HCT116 (cell line): ENCODE results near the gene IGSF21. TPM values are rescaled to one million over a fixed set of nuclear protein-coding genes. Genes with fewer than 3 reads are reported as not detected.

Experiments used
- ATAC-seq: fragments of 200-7000 bp; cut with Tn5 transposase; 2 replicates; pipeline ENCODE4 v1.9.1; 2020; ENCODE audit warnings: mild to moderate bottlenecking, moderate library complexity
- BruUV-seq: library from RNA; stranded (reverse); fragments of 400-500 nt; replicated peaks from 2 replicates; lab custom pipeline; 2021; lab: Mats Ljungman, UMichigan
- CTCF ChIA-PET: fragments of 300-600 bp; sonication (Branson Sonifier 250); formaldehyde crosslinking; loops from one replicate; lab custom pipeline; 2021; ENCODE audit warnings: antibody characterized with exemption; lab: Charles Lee
- POLR2A ChIA-PET: fragments of 300-600, 350-600 bp; sonication (Branson Sonifier 250); formaldehyde crosslinking; loops from one replicate; lab custom pipeline; 2021; ENCODE audit warnings: antibody characterized with exemption; lab: Charles Lee
- RAD21 ChIA-PET, 2 experiments: fragments of 300-600 bp; sonication (Branson Sonifier 250); formaldehyde crosslinking; loops; one replicate each; lab custom pipeline; 2023; ENCODE audit warnings: low total read pairs in 2 of 2; ENCODE audit not compliant: uncharacterized antibody in 2 of 2, unreplicated experiment in 2 of 2, low non-redundant PET in 1 of 2; lab: Charles Lee
- DNase-seq: peaks from one replicate; pipeline ENCODE4 v3.0.0-alpha.2; 2010; ENCODE audit warnings: low read depth, low spot score
- H2AFZ ChIP-seq: fragments of 200-600 bp; shearing (Covaris generic), sonication (generic); 2 replicates; pipeline ENCODE4 v1.6.1; 2017; ENCODE audit warnings: low read depth, mixed run types, mixed read lengths, antibody characterized with exemption, low read length; ENCODE audit not compliant: poor library complexity, severe bottlenecking
- H3K27ac ChIP-seq: 2 replicates; pipeline ENCODE4 v1.5.1; 2012; ENCODE audit warnings: low read depth, low read length
- H3K27me3 ChIP-seq: fragments of 200-600 bp; sonication (generic); 2 replicates; pipeline ENCODE4 v1.6.1; 2016; ENCODE audit warnings: mixed run types, low read length, mixed read lengths; ENCODE audit not compliant: insufficient read depth
- H3K36me3 ChIP-seq, 2 experiments: fragments of 200-500 bp in 1 of 2; fragments of 200-600 bp in 1 of 2; sonication (Bioruptor generic) in 1 of 2; sonication (generic) in 1 of 2; 2 replicates each; pipeline versions ENCODE4 v1.5.1 to v1.6.1; 2014 to 2016; ENCODE audit warnings: low read length in 2 of 2, inconsistent platforms in 1 of 2, mixed read lengths in 1 of 2, mixed run types in 1 of 2; ENCODE audit not compliant: insufficient read depth in 2 of 2, control insufficient read depth in 1 of 2
- H3K4me1 ChIP-seq, 2 experiments: fragments of 200-600 bp in 1 of 2; sonication (generic) in 1 of 2; 2 replicates each; pipeline versions ENCODE4 v1.5.1 to v1.6.1; 2012 to 2017; ENCODE audit warnings: low read length in 2 of 2, inconsistent platforms in 1 of 2, mild to moderate bottlenecking in 1 of 2, mixed read lengths in 1 of 2, mixed run types in 1 of 2, moderate library complexity in 1 of 2; ENCODE audit not compliant: insufficient read depth in 2 of 2, control insufficient read depth in 1 of 2
- H3K4me2 ChIP-seq: fragments of 200-600 bp; sonication (generic); 2 replicates; pipeline ENCODE4 v1.6.1; 2017; ENCODE audit warnings: mixed run types, low read length, mixed read lengths
- H3K4me3 ChIP-seq, 2 experiments: fragments of 200-600 bp in 1 of 2; sonication (generic) in 1 of 2; replicated peaks in 1 of 2; 2 replicates each; pipeline ENCODE4 v1.5.1; 2011 to 2016; ENCODE audit warnings: low read length in 2 of 2, control low read depth in 1 of 2, low read depth in 1 of 2, mild to moderate bottlenecking in 1 of 2, mixed read lengths in 1 of 2, mixed run types in 1 of 2
- H3K79me2 ChIP-seq: fragments of 200-600 bp; sonication (generic); 2 replicates; pipeline ENCODE4 v1.6.1; 2017; ENCODE audit warnings: mild to moderate bottlenecking, mixed run types, low read length, moderate library complexity, mixed read lengths; ENCODE audit not compliant: insufficient read depth
- H3K9ac ChIP-seq: fragments of 200-600 bp; sonication (generic); 2 replicates; pipeline ENCODE4 v1.6.1; 2016; ENCODE audit warnings: low read length, mixed read lengths
- H3K9me2 ChIP-seq: fragments of 200-600 bp; sonication (generic), shearing (Covaris generic); 2 replicates; pipeline ENCODE4 v1.6.1; 2017; ENCODE audit warnings: mixed run types, mild to moderate bottlenecking, moderate library complexity; ENCODE audit not compliant: insufficient read depth
- H3K9me3 ChIP-seq, 2 experiments: fragments of 200-500 bp in 1 of 2; fragments of 200-600 bp in 1 of 2; sonication (Bioruptor generic) in 1 of 2; sonication (generic) in 1 of 2; 2 replicates each; pipeline ENCODE4 v1.6.1; 2014 to 2017; ENCODE audit warnings: low read length in 2 of 2, mixed read lengths in 2 of 2, inconsistent platforms in 1 of 2, low read depth in 1 of 2, mild to moderate bottlenecking in 1 of 2, mixed run types in 1 of 2, moderate library complexity in 1 of 2; ENCODE audit not compliant: control insufficient read depth in 1 of 2, insufficient read depth in 1 of 2
- H4K20me1 ChIP-seq: fragments of 200-600 bp; sonication (generic), shearing (Covaris generic); 2 replicates; pipeline ENCODE4 v1.6.1; 2017; ENCODE audit warnings: mixed run types, mild to moderate bottlenecking, moderate library complexity; ENCODE audit not compliant: insufficient read depth
- CBX3 ChIP-seq: IDR thresholded peaks from 2 replicates; pipeline ENCODE4 v1.6.1; 2012; ENCODE audit warnings: low read depth
- CEBPB ChIP-seq: IDR thresholded peaks from 2 replicates; pipeline ENCODE4 v1.6.1; 2012; ENCODE audit warnings: low read depth
- EGR1 ChIP-seq: IDR thresholded peaks from 2 replicates; pipeline ENCODE4 v1.6.1; 2012; ENCODE audit warnings: low read depth
- ELF1 ChIP-seq: IDR thresholded peaks from 2 replicates; pipeline ENCODE4 v1.6.1; 2012; ENCODE audit warnings: low read depth, borderline replicate concordance
- EZH2 ChIP-seq: fragments of 200-600 bp; sonication (generic); IDR thresholded peaks from 2 replicates; pipeline ENCODE4 v1.6.1; 2017; ENCODE audit warnings: antibody characterized with exemption, mixed run types
- EZH2phosphoT487 ChIP-seq: fragments of 200-600 bp; IDR thresholded peaks from 2 replicates; pipeline ENCODE4 v1.6.1; 2018; ENCODE audit warnings: antibody characterized with exemption, borderline replicate concordance
- FOSL1 ChIP-seq: IDR thresholded peaks from 2 replicates; pipeline ENCODE4 v1.6.1; 2012; ENCODE audit warnings: low read depth
- JUND ChIP-seq: IDR thresholded peaks from 2 replicates; pipeline ENCODE4 v1.6.1; 2012
- RAD21 ChIP-seq: IDR thresholded peaks from 2 replicates; pipeline ENCODE4 v1.6.1; 2012; ENCODE audit warnings: low read depth, mild to moderate bottlenecking
- SIN3A ChIP-seq: IDR thresholded peaks from 2 replicates; pipeline ENCODE4 v1.6.1; 2012; ENCODE audit warnings: low read depth
- SP1 ChIP-seq: IDR thresholded peaks from 2 replicates; pipeline ENCODE4 v1.6.1; 2012; ENCODE audit warnings: low read depth
- SRF ChIP-seq: IDR thresholded peaks from 2 replicates; pipeline ENCODE4 v1.6.1; 2012; ENCODE audit warnings: low read depth
- YY1 ChIP-seq: IDR thresholded peaks from 2 replicates; pipeline ENCODE4 v1.6.1; 2011; ENCODE audit warnings: low read length, low read depth, moderate library complexity, mild to moderate bottlenecking; ENCODE audit not compliant: insufficient replicate concordance; ENCODE audit errors: extremely low read depth
- ZFX ChIP-seq: fragments of 450-650 bp; IDR thresholded peaks from 2 replicates; pipeline ENCODE4 v1.6.1; 2017
- ZNF274 ChIP-seq: fragments of 200-500 bp; sonication (Bioruptor generic); IDR thresholded peaks from 2 replicates; pipeline ENCODE4 v1.6.1; 2014; ENCODE audit warnings: mild to moderate bottlenecking, low read depth, low read length, inconsistent platforms
- intact Hi-C: fragments of 100-400 bp; cut with micrococcal nuclease; formaldehyde crosslinking; loops from 2 replicates; pipeline ENCODE4 v1.10.0; 2022
- total RNA-seq: library from RNA; stranded (reverse); gene quantifications from one replicate; pipeline ENCODE4 v1.2.1, GENCODE V29; 2021; ENCODE audit not compliant: unreplicated experiment
- TF ChIP-seq, protein P1 (sequence below), 3 experiments: fragments of 200-600 bp in 1 of 3; sonication (generic) in 1 of 3; IDR thresholded peaks in 2 of 3; conservative IDR thresholded peaks in 1 of 3; 2 replicates each; pipeline ENCODE4 v1.5.1; 2012 to 2017; ENCODE audit warnings: low read depth in 2 of 3, low read length in 2 of 3, antibody characterized with exemption in 1 of 3, borderline replicate concordance in 1 of 3, control low read depth in 1 of 3, mild to moderate bottlenecking in 1 of 3, mixed read lengths in 1 of 3, mixed run types in 1 of 3, moderate library complexity in 1 of 3; ENCODE audit not compliant: insufficient read depth in 1 of 3
- TF ChIP-seq, protein P2 (sequence below): IDR thresholded peaks from 2 replicates; pipeline ENCODE4 v1.6.1; 2012
- TF ChIP-seq, protein P3 (sequence below): IDR thresholded peaks from 2 replicates; pipeline ENCODE4 v1.6.1; 2012; ENCODE audit warnings: low read depth
- TF ChIP-seq, protein P4 (sequence below): IDR thresholded peaks from 2 replicates; pipeline ENCODE4 v1.6.1; 2011; ENCODE audit warnings: mild to moderate bottlenecking, low read length, moderate library complexity; ENCODE audit not compliant: insufficient replicate concordance; ENCODE audit errors: extremely low read depth
- TF ChIP-seq, protein P5 (sequence below): IDR thresholded peaks from 2 replicates; pipeline ENCODE4 v1.6.1; 2012

The IGSF21 gene
- total RNA-seq, 1 experiment from 2014 or later, result not detected

DNA sequence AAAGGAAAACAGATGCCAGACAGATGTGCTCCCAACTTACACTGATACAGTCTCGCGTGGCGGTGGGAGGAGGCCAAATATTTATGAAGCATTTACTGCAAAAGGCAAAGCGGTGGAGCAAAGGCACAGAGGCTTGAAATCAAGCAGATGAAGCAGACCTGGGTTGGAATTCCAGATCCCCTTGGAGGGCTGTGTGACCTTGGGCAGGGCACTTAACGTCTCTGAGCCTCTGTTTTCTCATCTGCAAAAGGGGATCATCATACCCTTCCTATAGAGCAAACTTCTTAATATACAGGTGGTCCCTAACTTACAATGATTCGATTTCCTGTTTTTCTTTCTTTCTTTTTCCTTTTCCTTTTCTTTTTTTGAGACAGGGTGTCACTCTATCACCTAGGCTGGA is 54.1 kb downstream of the IGSF21 start:
- Histone ChIP-seq H3K4me1 (no peaks in the 10 kb centered on the region), H3K9me3 (no peaks in the 10 kb centered on the region), H3K4me2 (no peak overlapping the region), H3K4me3 (no peak overlapping the region), H3K27me3 (peaks cover 23% of the 10 kb centered on the region), H3K36me3 (no peaks in the 10 kb centered on the region), H2AFZ (no peak overlapping the region), H3K9me2 (no peaks in the 10 kb centered on the region), H3K79me2 (no peaks in the 10 kb centered on the region), H4K20me1 (no peaks in the 10 kb centered on the region), H3K27ac (no peak overlapping the region), H3K9ac (no peak overlapping the region)
- no peak for TF ChIP-seq SIN3A
- TF ChIP-seq ZFX, result no peak
- no peak for TF ChIP-seq JUND
- TF ChIP-seq ELF1, result no peak
- no peak for TF ChIP-seq EGR1
- TF ChIP-seq EZH2phosphoT487, result no peak
- TF ChIP-seq FOSL1, result no peak
- TF ChIP-seq, protein P1, sequence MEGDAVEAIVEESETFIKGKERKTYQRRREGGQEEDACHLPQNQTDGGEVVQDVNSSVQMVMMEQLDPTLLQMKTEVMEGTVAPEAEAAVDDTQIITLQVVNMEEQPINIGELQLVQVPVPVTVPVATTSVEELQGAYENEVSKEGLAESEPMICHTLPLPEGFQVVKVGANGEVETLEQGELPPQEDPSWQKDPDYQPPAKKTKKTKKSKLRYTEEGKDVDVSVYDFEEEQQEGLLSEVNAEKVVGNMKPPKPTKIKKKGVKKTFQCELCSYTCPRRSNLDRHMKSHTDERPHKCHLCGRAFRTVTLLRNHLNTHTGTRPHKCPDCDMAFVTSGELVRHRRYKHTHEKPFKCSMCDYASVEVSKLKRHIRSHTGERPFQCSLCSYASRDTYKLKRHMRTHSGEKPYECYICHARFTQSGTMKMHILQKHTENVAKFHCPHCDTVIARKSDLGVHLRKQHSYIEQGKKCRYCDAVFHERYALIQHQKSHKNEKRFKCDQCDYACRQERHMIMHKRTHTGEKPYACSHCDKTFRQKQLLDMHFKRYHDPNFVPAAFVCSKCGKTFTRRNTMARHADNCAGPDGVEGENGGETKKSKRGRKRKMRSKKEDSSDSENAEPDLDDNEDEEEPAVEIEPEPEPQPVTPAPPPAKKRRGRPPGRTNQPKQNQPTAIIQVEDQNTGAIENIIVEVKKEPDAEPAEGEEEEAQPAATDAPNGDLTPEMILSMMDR (IDR thresholded peaks at IDR 0.05 in 2 of 3, conservative IDR thresholded peaks at IDR 0.05 in 1 of 3; ENCODE audit: borderline replicate concordance in 1 of 3, insufficient read depth in 1 of 3, low read depth in 2 of 3, low read length in 2 of 3), result no peak
- TF ChIP-seq, protein P2, sequence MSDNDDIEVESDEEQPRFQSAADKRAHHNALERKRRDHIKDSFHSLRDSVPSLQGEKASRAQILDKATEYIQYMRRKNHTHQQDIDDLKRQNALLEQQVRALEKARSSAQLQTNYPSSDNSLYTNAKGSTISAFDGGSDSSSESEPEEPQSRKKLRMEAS, result no peak
- TF ChIP-seq, protein P3, sequence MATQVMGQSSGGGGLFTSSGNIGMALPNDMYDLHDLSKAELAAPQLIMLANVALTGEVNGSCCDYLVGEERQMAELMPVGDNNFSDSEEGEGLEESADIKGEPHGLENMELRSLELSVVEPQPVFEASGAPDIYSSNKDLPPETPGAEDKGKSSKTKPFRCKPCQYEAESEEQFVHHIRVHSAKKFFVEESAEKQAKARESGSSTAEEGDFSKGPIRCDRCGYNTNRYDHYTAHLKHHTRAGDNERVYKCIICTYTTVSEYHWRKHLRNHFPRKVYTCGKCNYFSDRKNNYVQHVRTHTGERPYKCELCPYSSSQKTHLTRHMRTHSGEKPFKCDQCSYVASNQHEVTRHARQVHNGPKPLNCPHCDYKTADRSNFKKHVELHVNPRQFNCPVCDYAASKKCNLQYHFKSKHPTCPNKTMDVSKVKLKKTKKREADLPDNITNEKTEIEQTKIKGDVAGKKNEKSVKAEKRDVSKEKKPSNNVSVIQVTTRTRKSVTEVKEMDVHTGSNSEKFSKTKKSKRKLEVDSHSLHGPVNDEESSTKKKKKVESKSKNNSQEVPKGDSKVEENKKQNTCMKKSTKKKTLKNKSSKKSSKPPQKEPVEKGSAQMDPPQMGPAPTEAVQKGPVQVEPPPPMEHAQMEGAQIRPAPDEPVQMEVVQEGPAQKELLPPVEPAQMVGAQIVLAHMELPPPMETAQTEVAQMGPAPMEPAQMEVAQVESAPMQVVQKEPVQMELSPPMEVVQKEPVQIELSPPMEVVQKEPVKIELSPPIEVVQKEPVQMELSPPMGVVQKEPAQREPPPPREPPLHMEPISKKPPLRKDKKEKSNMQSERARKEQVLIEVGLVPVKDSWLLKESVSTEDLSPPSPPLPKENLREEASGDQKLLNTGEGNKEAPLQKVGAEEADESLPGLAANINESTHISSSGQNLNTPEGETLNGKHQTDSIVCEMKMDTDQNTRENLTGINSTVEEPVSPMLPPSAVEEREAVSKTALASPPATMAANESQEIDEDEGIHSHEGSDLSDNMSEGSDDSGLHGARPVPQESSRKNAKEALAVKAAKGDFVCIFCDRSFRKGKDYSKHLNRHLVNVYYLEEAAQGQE, result no peak
- no peak for TF ChIP-seq CEBPB
- no peak for TF ChIP-seq EZH2
- TF ChIP-seq SRF, result no peak
- no peak for TF ChIP-seq CBX3
- TF ChIP-seq, protein P4, sequence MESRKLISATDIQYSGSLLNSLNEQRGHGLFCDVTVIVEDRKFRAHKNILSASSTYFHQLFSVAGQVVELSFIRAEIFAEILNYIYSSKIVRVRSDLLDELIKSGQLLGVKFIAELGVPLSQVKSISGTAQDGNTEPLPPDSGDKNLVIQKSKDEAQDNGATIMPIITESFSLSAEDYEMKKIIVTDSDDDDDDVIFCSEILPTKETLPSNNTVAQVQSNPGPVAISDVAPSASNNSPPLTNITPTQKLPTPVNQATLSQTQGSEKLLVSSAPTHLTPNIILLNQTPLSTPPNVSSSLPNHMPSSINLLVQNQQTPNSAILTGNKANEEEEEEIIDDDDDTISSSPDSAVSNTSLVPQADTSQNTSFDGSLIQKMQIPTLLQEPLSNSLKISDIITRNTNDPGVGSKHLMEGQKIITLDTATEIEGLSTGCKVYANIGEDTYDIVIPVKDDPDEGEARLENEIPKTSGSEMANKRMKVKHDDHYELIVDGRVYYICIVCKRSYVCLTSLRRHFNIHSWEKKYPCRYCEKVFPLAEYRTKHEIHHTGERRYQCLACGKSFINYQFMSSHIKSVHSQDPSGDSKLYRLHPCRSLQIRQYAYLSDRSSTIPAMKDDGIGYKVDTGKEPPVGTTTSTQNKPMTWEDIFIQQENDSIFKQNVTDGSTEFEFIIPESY, result no peak
- TF ChIP-seq, protein P5, sequence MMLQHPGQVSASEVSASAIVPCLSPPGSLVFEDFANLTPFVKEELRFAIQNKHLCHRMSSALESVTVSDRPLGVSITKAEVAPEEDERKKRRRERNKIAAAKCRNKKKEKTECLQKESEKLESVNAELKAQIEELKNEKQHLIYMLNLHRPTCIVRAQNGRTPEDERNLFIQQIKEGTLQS, result no peak
- TF ChIP-seq SP1, result no peak
- TF ChIP-seq YY1, result no peak
- no peak for TF ChIP-seq ZNF274
- TF ChIP-seq RAD21, result no peak
- RAD21 ChIA-PET, result no interaction called here
- BruUV-seq, result no TSS peak
- POLR2A ChIA-PET, result no interaction called here
- DNase-seq (no peak), ATAC-seq (no peak)
- CTCF ChIA-PET, result no interaction called here
- intact Hi-C loops, result no loop called here
